HG02970 (cell line): ENCODE measurements around the gene TOP1.
A peak's percentile ranks its signal among the peaks of the same experiment; 100 is the strongest.
"Not testable (repeated sequence)": the region's sequence is repeated elsewhere in the genome, so short reads cannot be mapped to it uniquely, and the experiment has no call there.

Experiments used
- ATAC-seq: cut with Tn5 transposase; IDR thresholded peaks from one replicate; pipeline ENCODE4 v1.9.1; 2021; ENCODE audit warnings: mild to moderate bottlenecking, moderate library complexity, moderate number of reproducible peaks; ENCODE audit not compliant: unreplicated experiment, low FRiP score

Gene TOP1

DNA sequence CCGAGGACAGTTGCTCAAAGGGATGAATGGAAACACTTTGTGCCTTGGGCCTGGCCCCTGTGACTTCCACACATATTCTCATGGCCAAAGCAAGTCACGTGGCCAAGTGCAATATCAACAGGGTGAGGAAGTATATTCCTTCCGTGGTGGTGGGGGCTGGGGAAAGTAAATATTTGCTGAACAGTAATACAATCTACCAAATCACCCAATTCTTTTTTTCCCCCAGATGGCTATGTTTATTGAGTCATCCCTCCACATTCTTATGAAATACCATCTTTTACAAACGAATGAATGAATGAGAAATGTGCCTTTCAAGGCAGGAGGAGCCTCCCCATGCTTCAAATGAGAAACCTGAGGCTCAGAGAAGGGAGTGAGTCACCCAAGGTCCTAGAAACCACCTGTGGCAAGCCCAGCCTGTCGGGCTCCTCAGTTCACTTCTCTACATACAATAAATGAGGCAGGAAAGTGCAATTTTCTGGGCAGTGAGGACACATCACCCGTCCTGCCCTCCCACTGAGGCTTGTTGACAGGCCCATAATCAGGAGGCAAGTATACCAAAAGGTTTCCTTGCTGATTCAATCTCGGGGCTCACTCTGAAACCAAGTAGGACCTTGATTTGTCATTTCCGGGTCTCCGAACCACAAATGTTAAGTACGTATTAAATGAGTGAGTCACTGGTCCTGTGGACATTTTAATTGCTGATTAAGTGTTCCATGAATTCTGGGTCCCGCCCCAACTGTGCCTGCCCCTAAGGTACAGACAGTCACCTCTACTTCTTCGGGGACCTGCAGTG is 25.3 kb upstream of the TOP1 start:
- ATAC-seq: no peak

DNA sequence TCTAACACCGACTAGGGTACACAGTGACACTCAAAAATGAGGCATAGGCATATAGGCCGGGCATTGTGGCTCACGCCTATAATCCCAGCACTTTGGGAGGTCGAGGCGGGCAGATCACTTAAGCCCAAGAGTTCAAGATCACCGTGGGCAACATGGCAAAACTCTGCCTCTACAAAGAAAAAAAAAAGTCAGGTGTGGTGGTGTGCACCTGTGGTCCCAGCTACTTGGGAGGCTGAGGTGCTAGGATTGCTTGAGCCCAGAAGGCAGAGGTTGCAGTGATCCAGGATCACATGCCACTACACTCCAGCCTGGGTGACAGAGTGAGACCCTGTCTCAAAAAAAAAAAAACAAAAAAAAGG is 24.7 kb upstream of the TOP1 start:
- not testable (repeated sequence) for ATAC-seq

DNA sequence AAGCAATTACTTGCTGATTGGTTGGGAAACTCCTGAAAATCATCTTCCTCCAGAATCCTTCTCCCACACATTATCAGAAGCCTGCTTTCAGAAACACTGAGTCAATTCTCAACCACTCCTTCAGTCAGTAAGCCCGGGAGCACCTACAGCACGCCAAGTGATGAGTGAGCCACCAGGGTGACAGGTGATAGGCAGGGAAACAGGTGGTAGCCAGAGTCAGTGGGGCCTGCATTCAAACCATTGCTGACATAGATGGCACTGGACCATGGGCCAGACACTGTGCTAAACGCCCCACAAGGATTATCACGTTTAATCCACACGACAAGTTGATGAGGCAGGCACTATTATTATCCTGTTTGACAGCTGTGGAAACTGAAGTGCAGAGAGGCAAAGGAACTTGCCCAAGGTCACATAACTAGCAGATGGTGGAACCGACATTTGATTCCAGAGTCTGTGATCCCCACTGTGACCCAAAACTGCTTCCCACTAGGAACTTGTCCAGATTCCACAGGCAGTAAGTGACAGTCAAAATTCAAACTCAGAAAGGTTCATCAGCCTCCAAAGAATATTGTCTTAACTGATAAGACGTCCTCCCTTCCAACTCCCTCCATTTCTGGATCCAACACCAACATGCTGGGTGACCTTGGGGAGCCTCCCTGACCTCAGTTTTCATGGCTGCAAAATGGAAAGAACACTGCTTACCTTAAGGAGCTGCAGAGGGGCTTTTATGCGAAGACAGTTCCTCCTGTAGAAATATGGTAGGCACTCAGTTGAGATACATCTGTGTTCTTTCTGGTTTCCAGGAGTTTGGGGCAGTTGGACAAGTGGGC is 23.9 kb upstream of the TOP1 start:
- no peak for ATAC-seq

DNA sequence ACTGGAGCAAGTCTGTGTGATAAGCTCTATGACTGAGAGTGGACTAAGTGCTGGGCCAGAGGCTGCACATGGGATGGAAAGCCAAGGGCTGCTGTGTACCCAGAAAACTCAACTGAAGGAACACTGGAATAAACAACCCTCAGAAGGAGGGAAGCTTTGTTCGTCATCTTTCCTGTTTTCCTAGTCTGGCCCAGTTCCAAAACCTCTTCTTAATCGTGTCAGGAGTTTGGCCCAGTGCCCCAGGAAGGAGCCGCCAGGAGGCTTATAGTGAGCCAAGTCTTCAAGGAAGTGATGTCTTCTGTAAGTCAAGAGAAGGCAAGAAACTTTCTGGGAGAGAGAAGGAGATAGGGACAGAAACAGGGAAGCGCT is 23.3 kb upstream of the TOP1 start:
- ATAC-seq: no peak

DNA sequence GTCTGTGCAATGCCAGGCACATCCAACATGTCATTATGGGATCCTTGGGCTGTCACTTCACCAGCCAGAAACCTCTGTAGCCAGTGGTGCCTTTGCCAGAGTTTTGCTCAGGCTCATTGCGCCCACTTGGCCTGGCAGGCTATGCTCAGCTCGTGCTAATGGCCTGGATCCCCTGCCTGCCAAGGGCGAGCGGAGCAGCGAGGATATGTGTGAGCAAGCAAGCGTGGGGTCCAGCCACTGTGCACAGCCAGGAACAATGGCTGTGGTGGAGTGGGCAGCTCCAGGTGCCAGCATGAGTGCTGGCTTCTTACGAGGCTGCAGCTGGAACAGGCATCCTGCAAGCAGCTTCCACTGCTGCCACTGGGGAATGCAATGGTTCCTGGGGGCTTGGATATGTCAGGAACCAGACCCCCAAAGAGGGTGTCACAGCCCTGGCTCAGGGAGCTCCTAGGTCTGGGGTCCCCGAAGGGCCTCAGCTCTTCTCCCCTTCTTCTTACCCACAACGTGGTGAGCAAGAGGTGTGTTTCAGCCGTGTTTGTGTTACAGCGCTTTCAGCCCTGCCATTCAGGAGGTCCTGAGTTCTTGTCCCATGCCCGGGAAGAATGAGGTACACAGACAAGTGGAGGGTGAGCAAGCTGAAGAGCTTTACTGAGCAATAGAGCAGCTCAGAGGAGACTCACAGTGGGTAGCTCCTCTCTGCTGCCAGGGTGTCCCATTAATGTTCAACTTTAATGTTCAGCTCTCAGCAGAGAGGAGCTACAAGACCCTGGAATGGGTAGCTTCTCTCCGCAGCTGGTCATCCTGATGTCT is 22.3 kb upstream of the TOP1 start:
- ATAC-seq: no peak

DNA sequence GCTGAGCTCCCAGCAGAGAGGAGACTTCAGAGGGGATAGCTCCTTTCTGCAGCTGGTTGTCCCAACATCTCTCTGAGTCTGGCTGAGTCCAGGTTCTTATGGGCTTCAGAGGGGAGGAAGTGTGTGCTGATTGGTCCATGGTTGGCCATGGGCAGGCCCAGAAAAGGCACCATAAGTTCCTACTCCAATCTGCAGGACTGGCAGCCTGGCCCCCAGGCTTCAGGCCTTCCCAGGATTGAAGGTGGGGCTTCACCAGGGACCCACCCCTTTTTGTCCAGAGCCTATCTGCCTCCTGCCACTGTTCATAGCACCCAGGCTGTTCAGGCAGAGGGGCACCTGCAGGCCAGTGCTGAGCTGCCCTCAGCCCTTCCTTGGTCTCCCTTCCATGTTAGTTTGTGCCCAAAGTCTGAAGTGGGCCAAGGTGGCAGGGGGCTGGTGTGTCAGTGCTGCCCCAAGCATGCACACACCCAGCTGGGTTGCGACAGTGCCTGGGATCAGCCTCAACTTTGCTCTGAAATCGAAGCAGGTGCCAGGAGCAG is 21.6 kb upstream of the TOP1 start:
- ATAC-seq: no peak

DNA sequence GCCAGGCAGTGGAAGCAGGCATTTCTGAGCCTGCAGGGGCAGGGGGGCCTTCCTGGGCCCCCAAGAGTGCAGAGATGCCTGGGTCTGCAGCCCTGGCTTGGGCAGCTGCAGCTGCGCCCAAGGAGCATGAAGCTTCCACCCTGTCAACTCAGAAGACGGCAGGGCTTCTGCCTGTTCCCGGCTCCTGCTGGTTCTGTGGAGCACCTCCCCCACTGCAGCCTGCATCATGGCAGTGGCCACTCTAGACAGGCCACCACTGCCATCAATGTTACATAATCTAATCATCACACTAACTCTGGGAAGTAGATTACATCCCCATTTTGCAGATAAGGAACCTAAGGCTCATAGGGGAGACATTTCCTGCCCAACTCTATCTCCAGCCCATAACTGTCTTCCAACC is 21.1 kb upstream of the TOP1 start:
- no peak for ATAC-seq

DNA sequence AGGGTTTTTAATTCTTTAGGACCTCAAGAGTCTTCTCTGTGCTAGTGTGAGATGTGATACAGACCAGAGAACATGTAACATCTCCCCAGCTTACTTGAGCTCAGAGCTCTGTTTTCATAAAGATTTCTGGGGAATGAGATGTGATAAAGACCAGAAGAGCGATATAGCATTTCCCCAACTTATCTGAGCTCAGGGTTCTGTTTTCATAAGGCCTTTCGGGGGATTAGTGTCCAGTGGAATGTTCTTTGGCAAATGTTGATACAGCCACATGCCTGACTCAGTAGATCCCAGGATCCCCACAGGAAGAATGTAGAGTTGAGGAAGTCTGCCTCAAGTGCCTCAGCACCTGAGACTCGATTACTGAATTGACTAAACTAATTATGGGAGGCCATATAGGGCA is 18.7 kb upstream of the TOP1 start:
- ATAC-seq: no peak

DNA sequence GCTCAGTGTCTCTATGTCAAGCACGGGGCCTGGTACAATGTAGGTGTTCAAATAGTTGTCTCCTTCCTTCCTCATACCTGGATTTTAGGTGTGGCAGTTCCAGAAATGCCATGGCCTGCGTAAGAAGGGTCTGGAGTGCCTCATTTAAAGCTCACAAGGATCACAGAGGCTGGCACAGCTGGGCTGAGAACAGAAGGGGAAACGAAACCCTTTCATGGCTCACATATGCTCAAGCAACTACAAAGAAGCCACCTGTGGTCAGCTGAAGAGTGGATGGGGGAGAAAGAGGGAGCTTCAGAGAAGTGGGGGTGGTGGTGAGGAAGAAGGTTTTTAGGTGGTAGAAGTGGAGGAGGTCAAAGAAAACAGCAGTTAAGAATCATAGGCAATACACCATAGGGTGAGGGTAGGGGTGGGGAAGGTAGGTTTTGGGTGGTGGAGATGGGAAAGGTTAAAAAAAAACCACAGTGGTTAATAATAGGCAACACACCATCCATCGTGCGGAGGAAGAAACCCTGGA is 17.0 kb upstream of the TOP1 start:
- peak; percentile 75 for ATAC-seq

DNA sequence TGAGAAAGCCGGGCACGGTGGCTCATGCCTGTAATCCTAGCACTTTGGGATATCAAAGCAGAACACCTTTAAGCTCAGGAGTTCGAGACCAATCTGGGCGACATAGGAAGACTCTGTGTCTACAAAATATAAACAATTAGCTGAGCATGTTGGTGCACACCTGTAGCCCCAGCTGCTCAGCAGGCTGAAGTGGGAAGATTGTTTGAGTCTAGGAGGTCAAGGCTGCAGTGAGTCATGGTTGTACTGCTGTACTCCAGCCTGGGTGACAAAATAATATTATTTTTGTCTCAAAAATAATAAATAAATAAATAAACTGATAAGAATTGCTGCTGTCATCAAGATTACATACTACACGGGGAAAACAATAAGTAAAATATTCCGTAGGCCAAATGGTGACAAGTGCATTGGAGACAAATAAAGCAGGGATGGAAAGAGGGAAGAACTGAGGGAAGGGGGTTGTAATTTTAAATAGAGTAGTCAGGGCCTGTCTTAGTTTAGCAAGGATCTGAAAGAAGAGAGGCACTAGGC is 14.0 kb upstream of the TOP1 start:
- ATAC-seq: no peak

DNA sequence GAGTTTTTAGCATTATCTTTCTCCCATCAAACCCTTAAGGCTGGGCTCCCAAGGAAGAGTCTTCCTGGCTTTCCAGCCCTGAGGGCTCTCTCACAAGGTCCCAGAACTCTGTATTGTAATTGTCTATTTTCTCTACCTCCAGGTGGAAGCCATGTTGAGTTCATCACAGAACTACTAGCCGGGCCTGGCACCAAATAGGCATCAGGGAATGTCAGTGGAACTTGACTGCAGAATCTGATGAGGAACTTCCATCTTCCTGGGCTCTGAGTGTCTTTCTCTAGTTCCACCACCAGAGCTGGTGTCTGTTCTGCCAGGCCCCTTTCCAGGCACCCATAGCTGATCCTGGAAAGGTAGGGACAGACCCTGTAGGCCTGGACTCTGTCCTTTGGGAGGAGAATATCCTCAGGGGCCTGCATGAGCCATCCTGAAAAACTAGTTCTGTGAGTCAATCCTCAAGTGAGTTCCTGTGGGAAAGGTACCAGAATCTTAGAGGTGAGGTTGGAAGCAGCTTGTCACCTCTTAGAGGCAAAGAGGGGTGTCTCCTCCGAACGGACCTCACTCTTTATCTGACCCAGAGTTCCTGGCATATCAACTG is 11.1 kb upstream of the TOP1 start:
- no peak for ATAC-seq

DNA sequence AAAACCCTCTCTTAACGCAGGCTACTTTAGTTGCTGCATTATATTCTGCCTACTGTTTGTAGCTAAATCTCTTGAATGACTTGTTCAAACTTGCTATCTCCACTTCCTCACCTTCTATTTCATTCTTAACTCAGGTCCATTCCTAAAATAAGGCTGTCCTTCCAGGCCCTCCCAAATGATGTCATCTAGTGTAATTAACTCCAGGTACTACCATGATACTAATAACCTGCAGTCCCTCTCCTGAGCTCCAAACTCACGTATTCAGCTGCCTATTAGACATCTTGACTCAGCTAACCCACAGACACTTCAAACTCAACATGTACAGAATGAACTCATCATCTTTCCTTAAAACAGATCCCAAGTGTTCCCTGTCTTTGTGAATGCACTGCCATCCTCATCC is 10.5 kb upstream of the TOP1 start:
- ATAC-seq: no peak

DNA sequence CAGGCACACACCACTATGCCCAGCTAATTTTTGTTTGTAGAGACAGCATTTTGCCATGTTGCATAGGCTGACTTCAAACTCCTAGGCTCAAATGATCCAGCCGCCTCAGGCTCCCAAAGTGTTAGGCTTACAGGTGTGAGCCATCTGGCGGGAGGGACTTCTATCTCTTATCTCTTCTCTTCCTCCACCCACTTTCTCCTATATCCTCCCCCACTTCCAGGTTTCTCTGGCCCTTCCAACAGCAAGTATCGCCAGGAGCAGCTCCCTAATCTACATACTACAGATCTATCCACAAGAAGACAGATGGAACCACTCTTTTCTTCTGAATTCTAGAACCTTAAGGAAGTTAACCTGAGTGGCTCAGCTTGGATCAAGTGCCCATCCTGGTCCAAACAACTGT is 5.1 kb upstream of the TOP1 start:
- ATAC-seq: no peak

DNA sequence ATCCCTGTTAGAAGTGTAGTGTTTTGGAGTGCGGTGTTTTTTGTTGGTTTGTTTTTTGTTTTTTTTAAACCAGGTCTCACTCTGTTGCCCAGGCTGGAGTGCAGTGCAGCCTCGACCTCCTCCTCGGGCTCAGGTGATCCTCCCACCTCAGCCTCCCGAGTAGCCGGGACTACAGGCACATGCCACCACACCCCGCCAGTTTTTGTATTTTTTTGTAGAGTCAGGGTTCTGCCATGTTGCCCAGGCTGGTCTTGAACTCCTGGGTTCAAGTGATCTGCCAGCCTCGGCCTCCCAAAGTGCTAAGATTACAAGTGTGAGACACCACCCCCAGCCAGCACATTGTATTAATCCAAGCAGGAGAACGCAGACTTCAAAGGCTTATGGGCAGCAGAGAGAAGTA is 1.3 kb upstream of the TOP1 start:
- ATAC-seq: no peak

DNA sequence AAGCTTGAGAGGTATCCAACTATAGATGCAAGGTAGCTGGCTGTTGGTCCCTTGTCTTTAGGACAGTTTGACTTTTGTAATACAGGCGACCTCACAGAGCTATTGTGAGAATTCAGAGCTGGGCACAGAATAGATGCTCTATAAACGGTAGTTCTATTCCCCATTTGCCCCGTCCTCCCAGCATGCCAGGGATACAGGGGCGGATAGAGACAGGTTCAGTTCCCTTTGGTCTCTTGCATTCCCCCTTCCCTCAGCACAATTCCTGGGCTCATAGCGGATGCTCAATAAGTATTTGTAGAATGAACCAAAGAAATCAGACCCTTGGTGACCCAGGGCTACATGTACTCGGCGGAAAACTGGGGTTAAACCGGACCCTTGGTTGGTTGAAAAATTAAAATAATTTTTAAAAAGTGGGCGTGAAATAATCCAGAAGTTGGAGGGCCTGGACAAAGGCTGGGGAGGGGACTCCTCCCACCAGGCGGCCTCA is 707 bp upstream of the TOP1 start:
- ATAC-seq: no peak

DNA sequence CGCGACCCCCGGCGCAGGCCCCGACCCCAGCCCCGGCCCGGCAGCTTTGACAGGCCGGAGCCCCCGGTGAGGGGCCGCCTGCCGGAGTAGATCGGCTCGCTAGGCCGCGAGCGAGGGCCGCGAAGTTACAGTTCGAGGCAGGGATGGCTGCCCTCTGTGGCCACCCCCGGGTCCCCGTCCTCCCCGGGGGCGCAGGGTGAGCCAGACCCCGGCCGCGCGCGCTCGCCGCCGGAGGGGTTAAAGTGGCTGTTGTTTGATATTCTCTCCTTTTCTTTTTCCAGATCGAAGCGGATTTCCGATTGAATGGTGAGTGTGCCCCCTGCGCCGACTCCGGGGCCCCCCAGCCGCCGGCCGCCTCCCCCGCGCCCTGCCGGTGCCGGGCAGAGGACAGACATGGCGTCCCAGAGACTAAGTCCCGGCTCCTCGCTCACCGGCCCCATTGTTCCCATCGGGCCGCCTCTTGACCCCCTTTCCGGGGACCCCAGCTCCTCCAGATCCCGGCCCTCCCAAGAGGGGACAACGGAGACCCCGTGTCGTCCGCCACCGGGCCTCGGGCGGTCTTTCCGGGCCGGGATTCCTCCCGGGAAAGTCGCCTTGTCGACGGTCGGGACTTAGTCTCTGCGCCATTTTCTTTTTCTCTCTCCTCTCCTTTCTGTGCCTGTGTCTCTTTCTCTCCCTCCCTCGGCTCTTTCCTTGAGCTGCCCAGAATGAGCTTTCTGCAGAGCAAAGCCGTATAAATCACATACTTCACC is 704 bp downstream of the TOP1 start:
- peak; percentile 15 for ATAC-seq

DNA sequence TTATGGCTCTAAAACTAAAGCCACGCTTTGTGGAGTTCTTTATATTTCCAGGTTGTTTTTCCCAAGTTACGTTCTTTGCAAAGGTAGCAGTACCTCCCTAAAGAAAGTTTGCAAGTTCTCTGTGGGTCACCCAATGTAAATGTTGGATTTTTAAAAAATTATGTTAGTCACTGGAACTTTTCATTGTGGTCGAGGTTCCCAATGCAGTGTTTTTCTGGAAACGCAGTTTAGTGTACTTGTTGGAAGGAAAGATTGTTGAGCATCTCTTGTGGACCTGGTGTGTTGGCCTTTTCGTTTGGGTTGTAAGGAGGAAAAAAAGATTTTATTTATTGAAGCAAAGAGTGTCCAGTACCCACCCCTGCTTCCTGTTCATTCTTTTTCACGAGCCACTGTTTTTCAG is 1.4 kb downstream of the TOP1 start:
- no peak for ATAC-seq

DNA sequence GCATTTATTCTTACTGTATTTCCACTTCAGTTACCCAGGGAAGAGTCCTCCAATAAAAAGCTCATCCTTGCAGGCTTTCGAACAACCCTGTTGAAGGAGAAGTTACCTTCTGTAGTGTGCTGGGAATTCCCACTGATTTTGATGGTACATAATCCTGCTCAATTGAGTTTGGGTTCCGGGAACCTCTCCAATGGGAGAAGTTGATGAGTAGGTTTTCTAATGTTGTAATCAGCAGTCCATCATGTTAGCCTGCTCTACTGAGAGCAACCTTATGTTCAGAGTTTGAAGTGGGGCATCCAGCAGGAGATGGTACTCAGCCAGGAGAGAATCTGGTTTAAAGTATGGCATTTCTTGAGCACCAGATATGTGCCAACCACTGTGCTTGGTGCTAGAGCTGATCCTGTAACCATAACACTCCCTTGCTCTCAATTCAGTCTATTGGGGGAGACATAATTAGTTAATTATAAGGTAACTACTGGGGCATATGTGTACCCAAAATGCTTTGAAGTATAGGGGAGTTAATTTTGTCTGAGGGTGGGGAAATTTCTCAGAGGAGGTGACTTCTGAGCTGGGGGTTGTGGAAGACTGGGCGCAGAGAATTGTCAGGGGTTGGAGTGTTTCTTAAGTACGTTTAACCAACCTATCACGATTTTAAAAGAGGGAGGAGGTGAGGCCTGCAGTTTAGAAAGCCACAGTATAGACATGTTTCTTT is 2.1 kb downstream of the TOP1 start:
- no peak for ATAC-seq

DNA sequence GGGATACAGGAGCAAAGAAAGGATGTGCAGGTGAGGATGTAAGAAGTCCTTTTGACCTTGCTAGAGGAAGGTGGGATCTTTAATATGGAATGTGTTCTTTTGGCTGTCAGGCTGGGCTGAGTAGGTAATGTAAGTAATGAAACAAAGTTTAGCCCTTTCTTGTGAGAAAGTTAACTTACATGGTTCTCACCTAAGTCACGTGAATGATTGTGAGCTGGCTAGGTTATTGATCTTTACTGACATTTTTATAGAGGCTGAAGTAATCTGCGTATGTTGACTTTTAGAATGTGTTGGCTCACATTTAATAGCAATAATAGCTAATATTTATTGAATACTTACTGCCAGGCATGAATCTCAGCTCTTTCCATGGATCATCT is 2.6 kb downstream of the TOP1 start:
- no peak for ATAC-seq
